Panc1 (cell line): ENCODE data around the gene CIROP. TPM values are rescaled to one million over a fixed set of nuclear protein-coding genes. Genes with fewer than 3 reads are reported as not detected.

Experiments used
- ATAC-seq: fragments of 200-7000 bp; cut with Tn5 transposase; 2 replicates; pipeline ENCODE4 v1.9.1; 2020; ENCODE audit warnings: mild to moderate bottlenecking, moderate library complexity
- BruUV-seq: library from RNA; stranded (reverse); fragments of 400-500 nt; replicated peaks from 2 replicates; lab custom pipeline; 2021; lab: Mats Ljungman, UMichigan
- CTCF ChIA-PET: fragments of 300-600 bp; sonication (Branson Sonifier 250); formaldehyde crosslinking; loops from one replicate; lab custom pipeline; 2022; ENCODE audit warnings: antibody characterized with exemption; lab: Charles Lee
- POLR2A ChIA-PET: fragments of 300-600 bp; sonication (Branson Sonifier 250); formaldehyde crosslinking; loops from one replicate; lab custom pipeline; 2022; ENCODE audit warnings: antibody characterized with exemption; lab: Charles Lee
- DNase-seq: peaks from one replicate; pipeline ENCODE4 v3.0.0-alpha.2; 2010; ENCODE audit warnings: low read depth, low spot score
- H3K27ac ChIP-seq: 2 replicates; pipeline ENCODE4 v1.5.1; 2011; ENCODE audit warnings: mild to moderate bottlenecking, low read length, inconsistent platforms
- H3K27me3 ChIP-seq: fragments of 200-500 bp; sonication (Bioruptor generic); 2 replicates; pipeline ENCODE4 v1.6.0; 2014; ENCODE audit warnings: low read length, inconsistent platforms; ENCODE audit not compliant: control insufficient read depth, insufficient read depth
- H3K36me3 ChIP-seq: fragments of 200-500 bp; sonication (Bioruptor generic); 2 replicates; pipeline ENCODE4 v1.5.1; 2014; ENCODE audit warnings: inconsistent platforms, mild to moderate bottlenecking, low read length, moderate library complexity; ENCODE audit not compliant: control insufficient read depth, insufficient read depth
- H3K4me1 ChIP-seq: 2 replicates; pipeline ENCODE4 v1.5.1; 2011; ENCODE audit warnings: inconsistent platforms, mild to moderate bottlenecking, low read length, moderate library complexity; ENCODE audit not compliant: control insufficient read depth, insufficient read depth
- H3K4me3 ChIP-seq, 2 experiments: 2 replicates each; pipeline ENCODE4 v1.5.1; 2011 to 2012; ENCODE audit warnings: low read depth in 2 of 2, low read length in 2 of 2, mild to moderate bottlenecking in 2 of 2, inconsistent platforms in 1 of 2, moderate library complexity in 1 of 2
- H3K9me3 ChIP-seq: fragments of 200-500 bp; sonication (Bioruptor generic); 2 replicates; pipeline ENCODE4 v1.5.1; 2014; ENCODE audit warnings: low read depth, mild to moderate bottlenecking, inconsistent platforms, low read length, moderate library complexity; ENCODE audit not compliant: control insufficient read depth, insufficient read depth
- POLR2AphosphoS5 ChIP-seq: IDR thresholded peaks from 2 replicates; pipeline ENCODE4 v1.6.1; 2012; ENCODE audit warnings: mild to moderate bottlenecking, low read depth, low read length, moderate library complexity
- SIN3A ChIP-seq: IDR thresholded peaks from 2 replicates; pipeline ENCODE4 v1.6.1; 2012; ENCODE audit warnings: low read depth, mild to moderate bottlenecking, low read length, moderate library complexity, borderline replicate concordance; ENCODE audit not compliant: insufficient read depth
- TCF7L2 ChIP-seq: IDR thresholded peaks from 2 replicates; pipeline ENCODE4 v1.6.1; 2011; ENCODE audit warnings: mild to moderate bottlenecking, low read depth, low read length, inconsistent platforms
- in situ Hi-C: cut with HindIII; loops from 2 replicates; pipeline ENCODE4 v1.10.0; 2016; ENCODE audit warnings: low sequenced_read_pairs, low pct_unique_long_range_greater_than_20kb
- intact Hi-C: fragments of 100-400 bp; cut with micrococcal nuclease; formaldehyde crosslinking; loops from one replicate; pipeline ENCODE4 v1.10.0; 2022; ENCODE audit not compliant: unreplicated experiment
- total RNA-seq: library from RNA; stranded (reverse); gene quantifications from one replicate; pipeline ENCODE4 v1.2.1, GENCODE V29; 2021; ENCODE audit not compliant: unreplicated experiment
- TF ChIP-seq, protein P1 (sequence below), 2 experiments: IDR thresholded peaks; 2 replicates each; pipeline ENCODE4 v1.6.1; 2011 to 2012; ENCODE audit warnings: low read depth in 2 of 2, control low read depth in 1 of 2, low read length in 1 of 2, mild to moderate bottlenecking in 1 of 2, moderate library complexity in 1 of 2; ENCODE audit not compliant: insufficient read depth in 1 of 2
- TF ChIP-seq, protein P2 (sequence below): fragments of 450-650 bp; IDR thresholded peaks from 2 replicates; pipeline ENCODE4 v1.5.1; 2017; ENCODE audit warnings: mild to moderate bottlenecking

Gene CIROP
- total RNA-seq, 1 experiment from 2014 or later: not detected

DNA sequence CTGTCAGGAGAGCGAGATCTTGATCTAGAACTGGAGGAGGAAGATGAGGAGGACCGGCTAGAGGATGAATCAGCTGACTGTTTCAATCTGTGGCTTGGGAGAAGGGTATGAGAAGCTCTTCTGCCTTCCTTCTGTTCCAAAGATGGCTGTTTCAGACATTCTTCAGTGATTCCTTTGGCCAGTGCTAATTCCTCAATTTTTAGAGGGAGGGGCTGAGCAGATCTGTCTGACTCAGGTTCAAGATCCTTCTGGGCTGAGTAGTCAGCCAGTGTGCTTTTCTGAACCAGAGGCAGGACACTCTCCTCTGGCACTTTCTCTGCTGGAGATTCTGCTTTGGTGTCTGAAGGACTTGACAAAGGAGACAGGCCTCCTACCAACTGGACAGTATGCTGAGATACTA, 25.1 kb downstream of the CIROP start:
- intact Hi-C loops: no loop called here
- Histone ChIP-seq H3K27ac (peak overlapping the region; percentile 72), H3K4me1 (peaks cover 13% of the 10 kb centered on the region), H3K9me3 (no peaks in the 10 kb centered on the region), H3K27me3 (no peaks in the 10 kb centered on the region), H3K4me3 (no peak overlapping the region), H3K36me3 (peaks cover 44% of the 10 kb centered on the region)
- TF ChIP-seq, protein P1, sequence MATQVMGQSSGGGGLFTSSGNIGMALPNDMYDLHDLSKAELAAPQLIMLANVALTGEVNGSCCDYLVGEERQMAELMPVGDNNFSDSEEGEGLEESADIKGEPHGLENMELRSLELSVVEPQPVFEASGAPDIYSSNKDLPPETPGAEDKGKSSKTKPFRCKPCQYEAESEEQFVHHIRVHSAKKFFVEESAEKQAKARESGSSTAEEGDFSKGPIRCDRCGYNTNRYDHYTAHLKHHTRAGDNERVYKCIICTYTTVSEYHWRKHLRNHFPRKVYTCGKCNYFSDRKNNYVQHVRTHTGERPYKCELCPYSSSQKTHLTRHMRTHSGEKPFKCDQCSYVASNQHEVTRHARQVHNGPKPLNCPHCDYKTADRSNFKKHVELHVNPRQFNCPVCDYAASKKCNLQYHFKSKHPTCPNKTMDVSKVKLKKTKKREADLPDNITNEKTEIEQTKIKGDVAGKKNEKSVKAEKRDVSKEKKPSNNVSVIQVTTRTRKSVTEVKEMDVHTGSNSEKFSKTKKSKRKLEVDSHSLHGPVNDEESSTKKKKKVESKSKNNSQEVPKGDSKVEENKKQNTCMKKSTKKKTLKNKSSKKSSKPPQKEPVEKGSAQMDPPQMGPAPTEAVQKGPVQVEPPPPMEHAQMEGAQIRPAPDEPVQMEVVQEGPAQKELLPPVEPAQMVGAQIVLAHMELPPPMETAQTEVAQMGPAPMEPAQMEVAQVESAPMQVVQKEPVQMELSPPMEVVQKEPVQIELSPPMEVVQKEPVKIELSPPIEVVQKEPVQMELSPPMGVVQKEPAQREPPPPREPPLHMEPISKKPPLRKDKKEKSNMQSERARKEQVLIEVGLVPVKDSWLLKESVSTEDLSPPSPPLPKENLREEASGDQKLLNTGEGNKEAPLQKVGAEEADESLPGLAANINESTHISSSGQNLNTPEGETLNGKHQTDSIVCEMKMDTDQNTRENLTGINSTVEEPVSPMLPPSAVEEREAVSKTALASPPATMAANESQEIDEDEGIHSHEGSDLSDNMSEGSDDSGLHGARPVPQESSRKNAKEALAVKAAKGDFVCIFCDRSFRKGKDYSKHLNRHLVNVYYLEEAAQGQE (IDR thresholded peaks at IDR 0.05; ENCODE audit: insufficient read depth in 1 of 2, low read depth in 2 of 2, low read length in 1 of 2): no peak
- TF ChIP-seq POLR2AphosphoS5 (no peak), SIN3A (no peak), TCF7L2 (no peak)
- TF ChIP-seq, protein P2, sequence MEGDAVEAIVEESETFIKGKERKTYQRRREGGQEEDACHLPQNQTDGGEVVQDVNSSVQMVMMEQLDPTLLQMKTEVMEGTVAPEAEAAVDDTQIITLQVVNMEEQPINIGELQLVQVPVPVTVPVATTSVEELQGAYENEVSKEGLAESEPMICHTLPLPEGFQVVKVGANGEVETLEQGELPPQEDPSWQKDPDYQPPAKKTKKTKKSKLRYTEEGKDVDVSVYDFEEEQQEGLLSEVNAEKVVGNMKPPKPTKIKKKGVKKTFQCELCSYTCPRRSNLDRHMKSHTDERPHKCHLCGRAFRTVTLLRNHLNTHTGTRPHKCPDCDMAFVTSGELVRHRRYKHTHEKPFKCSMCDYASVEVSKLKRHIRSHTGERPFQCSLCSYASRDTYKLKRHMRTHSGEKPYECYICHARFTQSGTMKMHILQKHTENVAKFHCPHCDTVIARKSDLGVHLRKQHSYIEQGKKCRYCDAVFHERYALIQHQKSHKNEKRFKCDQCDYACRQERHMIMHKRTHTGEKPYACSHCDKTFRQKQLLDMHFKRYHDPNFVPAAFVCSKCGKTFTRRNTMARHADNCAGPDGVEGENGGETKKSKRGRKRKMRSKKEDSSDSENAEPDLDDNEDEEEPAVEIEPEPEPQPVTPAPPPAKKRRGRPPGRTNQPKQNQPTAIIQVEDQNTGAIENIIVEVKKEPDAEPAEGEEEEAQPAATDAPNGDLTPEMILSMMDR: no peak
- ChIA-PET CTCF (no interaction called here), POLR2A (no interaction called here)
- in situ Hi-C loops: no loop called here
- BruUV-seq: no TSS peak
- ATAC-seq (no peak), DNase-seq (no peak)

DNA sequence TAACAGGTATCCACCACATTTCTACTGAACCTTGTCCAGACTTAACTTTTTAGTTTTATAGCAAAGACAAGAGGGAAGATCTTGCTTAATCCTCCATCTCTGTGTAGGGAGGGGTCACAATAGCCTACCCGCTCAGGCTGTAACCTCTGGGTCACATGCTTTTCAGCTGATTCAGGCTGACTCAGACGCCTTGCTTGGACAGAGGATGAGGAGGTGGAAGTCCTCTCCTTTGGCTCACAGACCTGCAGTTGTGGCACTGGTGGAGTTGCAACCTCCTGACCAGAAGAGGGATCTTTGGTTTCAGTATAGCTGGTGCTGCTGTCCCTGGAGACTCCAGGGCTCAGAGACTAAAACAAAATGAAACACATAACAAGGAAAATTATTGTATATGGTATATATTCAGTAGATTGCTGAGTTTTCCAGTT, 26.1 kb downstream of the CIROP start:
- intact Hi-C loops: no loop called here
- no peaks in the 10 kb centered on the region for H3K27me3 ChIP-seq
- ATAC-seq (peak; percentile 97), DNase-seq (peak; percentile 68)
- no TSS peak for BruUV-seq
- POLR2A ChIA-PET: no interaction called here
- H3K9me3 ChIP-seq: no peaks in the 10 kb centered on the region
- CTCF ChIA-PET: interaction anchor here (2.6 kb wide), 1 partner anchor 10 kb away, joined by 10 read pairs; no protein-coding TSS in a partner anchor
- no peak overlapping the region for H3K4me3 ChIP-seq
- in situ Hi-C loops: no loop called here
- no peak for TF ChIP-seq POLR2AphosphoS5
- TF ChIP-seq, protein P2: no peak
- no peak for TF ChIP-seq SIN3A
- TF ChIP-seq TCF7L2: no peak
- TF ChIP-seq, protein P1 (IDR thresholded peaks at IDR 0.05; ENCODE audit: insufficient read depth in 1 of 2, low read depth in 2 of 2, low read length in 1 of 2): no peak
- peak overlapping the region; percentile 72 for H3K27ac ChIP-seq
- H3K36me3 ChIP-seq: peaks cover 45% of the 10 kb centered on the region
- H3K4me1 ChIP-seq: peaks cover 13% of the 10 kb centered on the region
